Adrenal gland (tissue), 12 donors: ENCODE results near the gene C15orf39. TPM values are rescaled to one million over a fixed set of nuclear protein-coding genes. Genes with fewer than 3 reads are reported as not detected.
A peak's percentile ranks its signal among the peaks of the same experiment; 100 is the strongest.

Experiments
- DNase-seq, 7 donors: peaks; one replicate each; pipeline ENCODE4 v3.0.0-alpha.2; 2019 to 2020
- H3K27ac ChIP-seq, 5 donors: fragments of 200-600 bp; sonication (generic) in 4 of 5; 1 replicate in 3 of 5; 2 replicates in 2 of 5; pipeline versions ENCODE4 v1.5.1 to v1.8.0; 2016 to 2020; ENCODE audit warnings: mild to moderate bottlenecking in 1 of 5
- H3K27me3 ChIP-seq: fragments of 200-600 bp; 2 replicates; pipeline ENCODE4 v1.8.0; 2021
- H3K36me3 ChIP-seq, 2 donors: fragments of 200-600 bp; replicated peaks in 1 of 2; 1 replicate in 1 of 2; 2 replicates in 1 of 2; pipeline versions ENCODE4 v1.5.1 to v1.8.0; 2018 to 2022
- H3K4me1 ChIP-seq, 2 donors: fragments of 200-600 bp; replicated peaks in 1 of 2; 1 replicate in 1 of 2; 2 replicates in 1 of 2; pipeline versions ENCODE4 v1.5.1 to v1.8.0; 2018 to 2021
- H3K4me3 ChIP-seq, 4 donors: fragments of 200-600 bp; sonication (generic) in 3 of 4; one replicate each; pipeline ENCODE4 v1.5.1; 2016 to 2018
- H3K9me3 ChIP-seq, 3 donors: fragments of 200-600 bp; sonication (generic) in 1 of 3; replicated peaks in 1 of 3; 1 replicate in 2 of 3; 2 replicates in 1 of 3; pipeline versions ENCODE4 v1.5.1 to v1.8.0; 2016 to 2021
- POLR2A ChIP-seq, 2 donors: fragments of 450-650 bp; IDR thresholded peaks; one replicate each; pipeline ENCODE4 v1.6.1; 2017; ENCODE audit warnings: antibody characterized with exemption in 2 of 2, mild to moderate bottlenecking in 2 of 2, moderate library complexity in 1 of 2
- WGBS, 4 donors: extraction: QIAGEN DNeasy Blood & Tissue Kit in 2 of 4; methylation state at CpG; one replicate each; pipeline versions ENCODE4 v1.1.5 to v1.1.7; 2013 to 2017; 5-methylcytosine and 5-hydroxymethylcytosine counted together
- intact Hi-C, 2 donors: fragments of 100-400 bp; cut with DNase I; formaldehyde crosslinking; loops; one replicate each; pipeline versions ENCODE4 v1.14.1 to v1.15.0; 2022 to 2023
- polyA plus RNA-seq, 3 donors: library from polyadenylated mRNA; stranded (reverse); fragments of 200-250 nt in 2 of 3; fragments of 350-450 nt in 1 of 3; fragmentation: Illumina TruSeq in 1 of 3; extraction: RNeasy Lipid Tissue Mini Kit (QIAGEN cat#74804) in 1 of 3; gene quantifications; one replicate each; pipeline ENCODE4 v1.2.3, GENCODE V29; 2013 to 2014
- total RNA-seq, 9 donors: library from RNA; depleted of rRNA in 4 of 9; stranded (reverse); fragments of >200 nt in 4 of 9; fragments of 120-200 nt in 1 of 9; fragmentation: NEBNext Ultra II Directional in 1 of 9; extraction: Animal tissue kit (Norgen Biotek cat#: 25700) in 1 of 9; gene quantifications; one replicate each; pipeline versions ENCODE4 v1.1.0 to v1.2.4, GENCODE V29; 2013 to 2023
- TF ChIP-seq, protein P1 (sequence below), 6 experiments: fragments of 450-650 bp in 4 of 6; fragments of 200-600 bp in 2 of 6; sonication (generic) in 1 of 6; IDR thresholded peaks; 1 replicate in 5 of 6; 2 replicates in 1 of 6; pipeline versions ENCODE4 v1.5.1 to v1.8.0; 2016 to 2021; ENCODE audit warnings: antibody characterized with exemption in 6 of 6, mild to moderate bottlenecking in 2 of 6, moderate library complexity in 1 of 6
- donor health status: healthy with polysubstance abuse.
- donor health status: Bipolar disorder and iron deficiency.
- donor health status: DM: yes; HTN: yes; CAD: no.
- donor health status: DM: no; HTN: no; CAD: no.
- donor health status: DM: no; HTN: no; CAD: no.
- donor health status: DM: yes; HTN: yes; CAD: no.

C15orf39 gene
- total and polyA plus RNA-seq, 12 donors, result 5.6 to 50.6 (median 29.8) TPM

DNA sequence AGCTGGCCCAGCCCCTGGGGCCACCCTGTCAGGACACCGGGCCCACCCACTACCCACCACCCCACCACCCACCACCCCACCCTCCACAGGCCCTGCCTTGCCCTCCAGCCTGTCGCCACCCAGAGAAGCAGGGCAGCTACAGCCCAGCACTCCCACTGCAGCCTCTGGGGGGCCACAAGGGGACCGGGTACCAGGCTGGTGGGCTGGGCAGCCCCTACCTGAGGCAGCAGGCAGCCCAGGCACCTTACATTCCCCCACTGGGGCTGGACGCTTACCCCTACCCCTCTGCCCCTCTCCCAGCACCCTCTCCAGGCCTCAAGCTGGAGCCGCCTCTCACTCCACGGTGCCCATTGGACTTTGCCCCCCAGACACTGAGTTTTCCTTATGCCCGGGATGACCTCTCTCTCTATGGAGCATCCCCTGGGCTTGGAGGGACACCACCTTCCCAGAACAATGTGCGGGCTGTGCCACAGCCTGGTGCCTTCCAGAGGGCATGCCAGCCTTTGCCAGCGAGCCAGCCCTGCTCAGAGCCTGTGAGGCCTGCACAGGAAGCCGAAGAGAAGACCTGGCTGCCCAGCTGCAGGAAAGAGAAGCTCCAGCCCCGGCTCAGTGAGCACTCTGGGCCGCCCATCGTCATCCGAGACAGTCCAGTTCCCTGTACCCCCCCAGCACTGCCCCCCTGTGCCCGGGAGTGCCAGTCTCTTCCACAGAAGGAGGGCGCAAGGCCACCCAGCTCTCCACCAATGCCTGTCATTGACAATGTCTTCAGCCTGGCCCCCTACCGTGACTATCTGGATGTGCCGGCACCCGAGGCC lies 5.3 kb downstream of the C15orf39 start:
- TF ChIP-seq, protein P1, sequence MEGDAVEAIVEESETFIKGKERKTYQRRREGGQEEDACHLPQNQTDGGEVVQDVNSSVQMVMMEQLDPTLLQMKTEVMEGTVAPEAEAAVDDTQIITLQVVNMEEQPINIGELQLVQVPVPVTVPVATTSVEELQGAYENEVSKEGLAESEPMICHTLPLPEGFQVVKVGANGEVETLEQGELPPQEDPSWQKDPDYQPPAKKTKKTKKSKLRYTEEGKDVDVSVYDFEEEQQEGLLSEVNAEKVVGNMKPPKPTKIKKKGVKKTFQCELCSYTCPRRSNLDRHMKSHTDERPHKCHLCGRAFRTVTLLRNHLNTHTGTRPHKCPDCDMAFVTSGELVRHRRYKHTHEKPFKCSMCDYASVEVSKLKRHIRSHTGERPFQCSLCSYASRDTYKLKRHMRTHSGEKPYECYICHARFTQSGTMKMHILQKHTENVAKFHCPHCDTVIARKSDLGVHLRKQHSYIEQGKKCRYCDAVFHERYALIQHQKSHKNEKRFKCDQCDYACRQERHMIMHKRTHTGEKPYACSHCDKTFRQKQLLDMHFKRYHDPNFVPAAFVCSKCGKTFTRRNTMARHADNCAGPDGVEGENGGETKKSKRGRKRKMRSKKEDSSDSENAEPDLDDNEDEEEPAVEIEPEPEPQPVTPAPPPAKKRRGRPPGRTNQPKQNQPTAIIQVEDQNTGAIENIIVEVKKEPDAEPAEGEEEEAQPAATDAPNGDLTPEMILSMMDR (IDR thresholded peaks at IDR 0.05), result peak in 5 of 6 experiments; percentile 16 to 35 (median 27)
- peak in 1 of 2 donors; percentile 33 for TF ChIP-seq POLR2A (IDR thresholded peaks at IDR 0.05)
- no peaks in the 10 kb centered on the region for H3K9me3 ChIP-seq
- peak overlapping the region in 4 of 5 donors; percentile 6 to 79 (median 66) for H3K27ac ChIP-seq
- H3K4me1 ChIP-seq, result peaks cover 42 to 87% of the 10 kb centered on the region in 2 donors
- H3K27me3 ChIP-seq, result no peaks in the 10 kb centered on the region
- intact Hi-C loops, result loop anchor here (5.0 kb wide), 1 partner anchor 180 kb away; no protein-coding TSS in a partner anchor
- H3K4me3 ChIP-seq, result no peak overlapping the region
- DNase-seq, result peak; percentile 60 to 87 (median 83)
- WGBS, 4 donors, result 50 to 69% (median 56%) methylated on average over 12 to 19 of the region's 19 CpGs
- H3K36me3 ChIP-seq, result peaks cover 0 to 49% of the 10 kb centered on the region in 2 donors

DNA sequence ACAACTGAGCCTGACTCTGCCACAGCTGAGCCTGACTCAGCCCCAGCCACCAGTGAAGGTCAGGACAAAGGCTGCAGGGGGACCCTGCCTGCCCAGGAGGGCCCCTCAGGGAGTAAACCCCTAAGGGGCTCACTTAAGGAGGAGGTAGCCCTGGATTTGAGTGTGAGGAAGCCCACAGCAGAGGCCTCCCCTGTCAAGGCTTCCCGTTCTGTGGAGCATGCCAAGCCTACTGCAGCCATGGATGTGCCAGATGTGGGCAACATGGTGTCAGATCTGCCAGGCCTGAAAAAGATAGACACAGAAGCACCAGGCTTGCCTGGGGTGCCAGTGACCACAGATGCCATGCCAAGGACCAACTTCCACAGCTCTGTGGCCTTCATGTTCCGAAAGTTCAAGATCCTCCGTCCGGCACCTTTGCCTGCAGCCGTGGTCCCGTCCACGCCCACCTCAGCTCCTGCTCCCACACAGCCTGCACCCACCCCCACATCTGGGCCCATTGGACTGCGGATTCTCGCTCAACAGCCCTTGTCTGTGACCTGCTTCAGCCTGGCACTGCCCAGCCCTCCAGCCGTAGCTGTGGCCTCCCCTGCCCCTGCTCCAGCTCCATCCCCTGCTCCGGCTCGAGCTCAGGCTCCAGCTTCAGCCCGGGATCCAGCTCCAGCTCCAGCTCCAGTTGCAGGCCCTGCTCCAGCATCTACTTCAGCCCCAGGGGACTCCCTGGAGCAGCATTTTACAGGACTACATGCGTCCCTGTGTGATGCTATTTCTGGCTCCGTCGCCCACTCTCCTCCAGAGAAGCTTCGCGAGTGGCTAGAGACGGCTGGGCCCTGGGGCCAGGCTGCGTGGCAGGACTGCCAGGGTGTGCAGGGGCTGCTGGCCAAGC lies 6.2 kb downstream of the C15orf39 start:
- H3K9me3 ChIP-seq, result no peaks in the 10 kb centered on the region
- intact Hi-C loops, result loop anchor here (5.0 kb wide), 1 partner anchor 181 kb away; no protein-coding TSS in a partner anchor
- peak in 2 of 7 donors; percentile 21 to 22 for DNase-seq
- peak overlapping the region in 3 of 5 donors; percentile 65 to 79 (median 68) for H3K27ac ChIP-seq
- WGBS, 4 donors, result 57 to 66% (median 61%) methylated on average over 13 to 20 of the region's 20 CpGs
- H3K36me3 ChIP-seq, result peaks cover 0 to 56% of the 10 kb centered on the region in 2 donors
- peaks cover 42 to 89% of the 10 kb centered on the region in 2 donors for H3K4me1 ChIP-seq
- no peaks in the 10 kb centered on the region for H3K27me3 ChIP-seq
- TF ChIP-seq, protein P1 (IDR thresholded peaks at IDR 0.05), result no peak
- H3K4me3 ChIP-seq, result no peak overlapping the region

DNA sequence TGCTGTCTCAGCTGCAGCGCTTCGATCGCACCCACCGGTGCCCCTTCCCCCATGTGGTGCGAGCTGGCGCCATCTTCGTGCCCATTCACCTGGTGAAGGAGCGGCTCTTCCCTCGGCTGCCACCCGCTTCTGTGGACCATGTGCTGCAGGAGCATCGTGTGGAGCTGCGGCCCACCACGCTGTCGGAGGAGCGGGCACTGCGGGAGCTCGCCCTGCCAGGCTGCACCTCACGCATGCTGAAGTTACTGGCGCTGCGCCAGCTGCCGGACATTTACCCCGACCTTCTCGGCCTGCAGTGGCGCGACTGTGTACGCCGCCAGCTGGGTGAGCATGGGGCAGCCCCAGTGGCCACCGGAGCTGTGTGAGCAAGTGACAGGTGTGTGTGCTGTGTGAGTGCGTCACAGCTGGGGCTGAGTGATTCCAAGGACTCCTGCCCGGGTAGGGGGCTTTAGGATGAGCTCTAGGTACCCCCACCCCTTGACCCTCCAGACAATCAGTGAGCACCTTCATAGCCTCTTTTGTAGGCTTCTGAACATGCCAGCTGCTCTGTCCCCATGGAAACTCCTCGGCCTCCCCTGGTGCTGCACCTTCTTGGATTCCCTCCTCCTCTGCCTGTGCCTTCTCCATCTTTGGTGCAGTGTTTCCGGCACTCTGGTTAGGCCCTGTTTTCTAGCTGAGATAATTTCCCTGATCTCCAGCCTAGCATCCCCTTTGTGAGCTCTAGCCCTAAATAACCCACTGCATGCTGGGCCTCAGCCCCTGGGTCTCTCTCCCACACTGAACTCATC lies 7.0 kb downstream of the C15orf39 start:
- H3K27ac ChIP-seq, result peak overlapping the region in 2 of 5 donors; percentile 14 to 79
- intact Hi-C loops, result loop anchor here (5.0 kb wide), 1 partner anchor 181 kb away; no protein-coding TSS in a partner anchor
- peaks cover 33 to 81% of the 10 kb centered on the region in 2 donors for H3K4me1 ChIP-seq
- peak; percentile 64 to 84 (median 78) for DNase-seq
- H3K9me3 ChIP-seq, result no peaks in the 10 kb centered on the region
- TF ChIP-seq, protein P1 (IDR thresholded peaks at IDR 0.05), result no peak
- no peak for TF ChIP-seq POLR2A (IDR thresholded peaks at IDR 0.05)
- peaks cover 0 to 60% of the 10 kb centered on the region in 2 donors for H3K36me3 ChIP-seq
- 57 to 78% (median 60%) methylated on average over 2 to 32 of the region's 32 CpGs for WGBS, 4 donors
- no peaks in the 10 kb centered on the region for H3K27me3 ChIP-seq
- no peak overlapping the region for H3K4me3 ChIP-seq
